H1 (cell line): ENCODE data around the gene MAGI1. TPM values are rescaled to one million over a fixed set of nuclear protein-coding genes. Genes with fewer than 3 reads are reported as not detected.

Source experiments
- CTCF ChIA-PET: fragments of 300-600 bp; sonication (Branson Sonifier 250); formaldehyde crosslinking; loops from one replicate; lab custom pipeline; 2021; ENCODE audit not compliant: partially characterized antibody; lab: Charles Lee
- POLR2A ChIA-PET: fragments of 300-600 bp; sonication (Branson Sonifier 250); formaldehyde crosslinking; loops from one replicate; lab custom pipeline; 2021; ENCODE audit warnings: inconsistent platforms; ENCODE audit not compliant: partially characterized antibody; lab: Charles Lee
- DNase-seq, 2 experiments: peaks; one replicate each; pipeline versions ENCODE4 v3.0.0 to v3.0.0-alpha.2; 2010 to 2022; ENCODE audit warnings: low spot score in 2 of 2, low read depth in 1 of 2, mixed read lengths in 1 of 2
- FAIRE-seq: peaks from 2 replicates; lab custom pipeline; 2011; peaks lifted over from hg19 to GRCh38; lab: Jason Lieb, UNC
- H2AFZ ChIP-seq: 2 replicates; pipeline ENCODE4 v1.8.1; 2012; ENCODE audit warnings: low read length, inconsistent platforms
- H2AK5ac ChIP-seq: 2 replicates; pipeline ENCODE4 v1.6.1; 2013; ENCODE audit warnings: low read depth, low read length
- H2BK120ac ChIP-seq: replicated peaks from 2 replicates; pipeline ENCODE3; 2013; ENCODE audit warnings: low read depth, low read length, inconsistent platforms
- H2BK12ac ChIP-seq: 2 replicates; pipeline ENCODE4 v1.6.1; 2013; ENCODE audit warnings: low read depth, low read length
- H2BK15ac ChIP-seq: 2 replicates; pipeline ENCODE4 v1.6.1; 2013; ENCODE audit warnings: low read length
- H2BK20ac ChIP-seq: 2 replicates; pipeline ENCODE4 v1.6.1; 2013; ENCODE audit warnings: low read length
- H2BK5ac ChIP-seq: 2 replicates; pipeline ENCODE4 v1.6.1; 2013; ENCODE audit warnings: low read depth, low read length
- H3K14ac ChIP-seq: 2 replicates; pipeline ENCODE4 v1.6.1; 2013; ENCODE audit warnings: inconsistent platforms; ENCODE audit not compliant: insufficient read length
- H3K18ac ChIP-seq: 2 replicates; pipeline ENCODE4 v1.6.1; 2013; ENCODE audit warnings: low read length; ENCODE audit errors: extremely low read depth
- H3K23ac ChIP-seq: 2 replicates; pipeline ENCODE4 v1.6.1; 2013; ENCODE audit warnings: inconsistent platforms; ENCODE audit not compliant: insufficient read length
- H3K23me2 ChIP-seq: 2 replicates; pipeline ENCODE4 v1.6.1; 2013; ENCODE audit warnings: low read depth, low read length
- H3K27ac ChIP-seq: 2 replicates; pipeline ENCODE4 v1.6.1; 2011; ENCODE audit warnings: low read depth, low read length, inconsistent platforms
- H3K27me3 ChIP-seq, 4 experiments: replicated peaks in 1 of 4; 1 replicate in 1 of 4; 2 replicates in 3 of 4; pipeline versions ENCODE4 v1.6.1 to v1.8.1; 2011 to 2013; ENCODE audit warnings: low read length in 3 of 4, mild to moderate bottlenecking in 3 of 4, inconsistent platforms in 2 of 4, mixed read lengths in 2 of 4, moderate library complexity in 1 of 4; ENCODE audit not compliant: control insufficient read depth in 3 of 4, insufficient read depth in 3 of 4; ENCODE audit errors: extremely low read depth in 1 of 4
- H3K36me3 ChIP-seq, 4 experiments: 2 replicates each; pipeline versions ENCODE4 v1.6.1 to v1.8.1; 2011 to 2013; ENCODE audit warnings: mild to moderate bottlenecking in 4 of 4, low read length in 3 of 4, moderate library complexity in 2 of 4, control low read depth in 1 of 4, inconsistent platforms in 1 of 4; ENCODE audit not compliant: insufficient read depth in 4 of 4, control insufficient read depth in 2 of 4
- H3K4ac ChIP-seq: replicated peaks from 2 replicates; pipeline ENCODE3; 2013; ENCODE audit warnings: low read length, low read depth, mixed read lengths, inconsistent platforms; ENCODE audit not compliant: insufficient read length
- H3K4me1 ChIP-seq, 4 experiments: replicated peaks in 1 of 4; 1 replicate in 1 of 4; 2 replicates in 3 of 4; pipeline versions ENCODE4 v1.6.1 to v1.8.1; 2011 to 2013; ENCODE audit warnings: low read length in 3 of 4, inconsistent platforms in 2 of 4, mixed read lengths in 1 of 4; ENCODE audit not compliant: insufficient read depth in 4 of 4, control insufficient read depth in 3 of 4
- H3K4me2 ChIP-seq, 2 experiments: 2 replicates each; pipeline versions ENCODE4 v1.6.1 to v1.8.1; 2011 to 2013; ENCODE audit warnings: low read depth in 2 of 2, low read length in 2 of 2, control low read depth in 1 of 2, inconsistent platforms in 1 of 2, mild to moderate bottlenecking in 1 of 2; ENCODE audit not compliant: insufficient read depth in 1 of 2
- H3K4me3 ChIP-seq, 4 experiments: fragments of 200-600, 300-600 bp in 1 of 4; sonication (generic), shearing (Covaris generic), sonication (Bioruptor Twin) in 1 of 4; 2 replicates each; pipeline versions ENCODE4 v1.5.1 to v1.8.1; 2011 to 2016; ENCODE audit warnings: low read length in 4 of 4, low read depth in 3 of 4, control low read depth in 2 of 4, inconsistent platforms in 2 of 4, mild to moderate bottlenecking in 2 of 4, mixed read lengths in 1 of 4, moderate library complexity in 1 of 4; ENCODE audit not compliant: insufficient read depth in 2 of 4; ENCODE audit errors: extremely low read depth in 1 of 4
- H3K56ac ChIP-seq: replicated peaks from 2 replicates; pipeline ENCODE3; 2013; ENCODE audit warnings: low read depth, mild to moderate bottlenecking, mixed read lengths, low read length, inconsistent platforms; ENCODE audit not compliant: insufficient read length
- H3K79me1 ChIP-seq: 2 replicates; pipeline ENCODE4 v1.6.1; 2013; ENCODE audit warnings: low read depth, low read length, control low read depth
- H3K79me2 ChIP-seq, 2 experiments: 2 replicates each; pipeline versions ENCODE4 v1.6.1 to v1.8.1; 2012 to 2013; ENCODE audit warnings: low read length in 2 of 2, mild to moderate bottlenecking in 2 of 2, inconsistent platforms in 1 of 2; ENCODE audit not compliant: insufficient read depth in 2 of 2, control insufficient read depth in 1 of 2
- H3K9ac ChIP-seq, 4 experiments: replicated peaks in 1 of 4; 1 replicate in 1 of 4; 2 replicates in 3 of 4; pipeline versions ENCODE4 v1.6.1 to v1.8.1; 2011 to 2013; ENCODE audit warnings: low read depth in 3 of 4, low read length in 3 of 4, control low read depth in 2 of 4, mild to moderate bottlenecking in 2 of 4, moderate library complexity in 2 of 4, inconsistent platforms in 1 of 4; ENCODE audit errors: extremely low read depth in 1 of 4
- H3K9me3 ChIP-seq, 2 experiments: 2 replicates each; pipeline versions ENCODE4 v1.6.1 to v1.8.1; 2012 to 2013; ENCODE audit warnings: mild to moderate bottlenecking in 2 of 2, moderate library complexity in 2 of 2, control low read depth in 1 of 2, inconsistent platforms in 1 of 2, low read depth in 1 of 2, low read length in 1 of 2, mixed read lengths in 1 of 2; ENCODE audit not compliant: insufficient read depth in 2 of 2
- H4K20me1 ChIP-seq, 2 experiments: replicated peaks in 1 of 2; 2 replicates each; pipeline versions ENCODE3 to v1.8.1; 2011 to 2013; ENCODE audit warnings: inconsistent platforms in 2 of 2, low read length in 2 of 2, mild to moderate bottlenecking in 1 of 2; ENCODE audit not compliant: insufficient read depth in 2 of 2, control insufficient read depth in 1 of 2
- H4K5ac ChIP-seq: 2 replicates; pipeline ENCODE4 v1.6.1; 2013; ENCODE audit warnings: low read length, low read depth, mixed read lengths, inconsistent platforms; ENCODE audit not compliant: insufficient read length
- H4K8ac ChIP-seq: 2 replicates; pipeline ENCODE4 v1.8.0; 2013; ENCODE audit warnings: mild to moderate bottlenecking, moderate library complexity, low read length, inconsistent platforms; ENCODE audit not compliant: insufficient read depth; ENCODE audit errors: extremely low read depth
- H4K91ac ChIP-seq: replicated peaks from 2 replicates; pipeline ENCODE3; 2013; ENCODE audit warnings: low read length, mixed read lengths, inconsistent platforms; ENCODE audit not compliant: insufficient read length
- CBX5 ChIP-seq: fragments of 300-800, 300-1000 bp; sonication (generic); IDR thresholded peaks from 2 replicates; pipeline ENCODE4 v1.7.1; 2016; ENCODE audit warnings: antibody characterized with exemption, low read length, low read depth
- CREB1 ChIP-seq: IDR thresholded peaks from 2 replicates; pipeline ENCODE4 v1.6.1; 2012; ENCODE audit warnings: inconsistent platforms
- EGR1 ChIP-seq: IDR thresholded peaks from 2 replicates; pipeline ENCODE4 v1.6.1; 2011; ENCODE audit warnings: low read depth, low read length, borderline replicate concordance
- EP300 ChIP-seq, 2 experiments: IDR thresholded peaks; 1 replicate in 1 of 2; 2 replicates in 1 of 2; pipeline ENCODE4 v1.6.1; 2011 to 2012; ENCODE audit warnings: low read depth in 2 of 2, low read length in 2 of 2, mild to moderate bottlenecking in 2 of 2, borderline replicate concordance in 1 of 2, inconsistent platforms in 1 of 2, moderate library complexity in 1 of 2
- GTF2F1 ChIP-seq: IDR thresholded peaks from 2 replicates; pipeline ENCODE4 v1.6.1; 2012; ENCODE audit warnings: low read depth, low read length, improper control_type of control experiment, borderline replicate concordance
- KDM4A ChIP-seq: IDR thresholded peaks from one replicate; pipeline ENCODE4 v1.7.1; 2012; ENCODE audit warnings: low read depth, mild to moderate bottlenecking, moderate library complexity, low read length, inconsistent platforms; ENCODE audit not compliant: severe bottlenecking
- NANOG ChIP-seq: IDR thresholded peaks from 2 replicates; pipeline ENCODE4 v1.6.1; 2011; ENCODE audit warnings: low read length, low read depth, mild to moderate bottlenecking, inconsistent platforms; ENCODE audit not compliant: insufficient read depth, poor library complexity, severe bottlenecking
- RXRA ChIP-seq: IDR thresholded peaks from 2 replicates; pipeline ENCODE4 v1.6.1; 2011; ENCODE audit warnings: low read depth, mild to moderate bottlenecking, low read length, moderate library complexity; ENCODE audit not compliant: insufficient read depth
- SAP30 ChIP-seq: fragments of 300-600 bp; sonication (generic); IDR thresholded peaks from 2 replicates; pipeline ENCODE4 v1.7.1; 2012; ENCODE audit warnings: low read length, moderate library complexity, mild to moderate bottlenecking, inconsistent platforms; ENCODE audit not compliant: insufficient read depth, insufficient replicate concordance
- SP2 ChIP-seq: IDR thresholded peaks from 2 replicates; pipeline ENCODE4 v1.6.1; 2012; ENCODE audit warnings: mild to moderate bottlenecking, low read length, inconsistent platforms
- WGBS, 2 experiments: shearing (Covaris generic) in 1 of 2; methylation state at CpG; one replicate each; pipeline versions ENCODE4 v1.1.6 to v1.1.7; 2013 to 2015; ENCODE audit warnings: low lambda C conversion rate in 2 of 2, mixed read lengths in 2 of 2, inconsistent platforms in 1 of 2, low coverage in 1 of 2, missing lambda C conversion rate in 1 of 2; ENCODE audit not compliant: insufficient replicate concordance in 2 of 2, insufficient coverage in 1 of 2, insufficient read length in 1 of 2; ENCODE audit errors: extremely low coverage in 1 of 2, missing lambda C conversion rate in 1 of 2; 5-methylcytosine and 5-hydroxymethylcytosine counted together
- polyA plus RNA-seq, 7 experiments: library from polyadenylated mRNA; depleted of rRNA in 3 of 7; stranded (reverse) in 5 of 7; unstranded in 2 of 7; fragments of >200 nt in 5 of 7; fragments of 200-250 nt in 2 of 7; gene quantifications; 1 replicate in 5 of 7; 2 replicates in 1 of 7; 4 replicates in 1 of 7; pipeline versions ENCODE4 v1.2.1 to v1.2.3, GENCODE V29; 2011 to 2013; ENCODE audit warnings: missing spikeins in 2 of 7, mixed read lengths in 2 of 7
- total RNA-seq: library from RNA; stranded (reverse); fragmentation: NEBNext Ultra II Directional; extraction: Animal tissue kit (Norgen Biotek cat#: 25700); gene quantifications from 2 replicates; pipeline ENCODE4 v1.2.1, GENCODE V29; 2021

The MAGI1 gene
- total and polyA plus RNA-seq, 2 of the 8 experiments (the other 6 are each of a cell fraction or from before 2014, with no cell fraction given): 19.8 to 78.0 TPM

DNA sequence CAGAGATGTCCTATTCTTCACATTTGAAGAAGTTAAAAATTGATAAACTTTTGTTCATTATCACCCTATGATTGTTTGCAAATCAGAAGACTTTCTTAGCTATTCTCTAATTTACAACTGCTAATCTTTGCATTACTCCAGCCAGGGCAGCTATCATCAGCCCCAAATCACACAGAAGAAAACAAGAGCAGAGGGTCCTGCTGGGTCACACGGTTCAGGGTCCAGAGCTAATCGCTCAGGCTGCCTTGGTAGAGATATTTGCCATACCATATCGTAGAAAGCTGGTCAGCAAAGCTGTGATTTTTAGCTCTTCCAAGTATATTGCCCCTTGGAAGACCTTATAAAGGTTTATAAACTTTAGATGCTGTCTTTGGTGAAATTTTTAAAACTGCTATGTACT lies 181.4 kb downstream of the MAGI1 start:
- Histone ChIP-seq H3K4me2 (no peak overlapping the region), H2AK5ac (no peak overlapping the region), H3K27me3 (no peaks in the 10 kb centered on the region), H3K9ac (no peak overlapping the region), H2BK5ac (no peak overlapping the region), H2BK20ac (no peak overlapping the region), H3K27ac (no peak overlapping the region), H2AFZ (no peak overlapping the region), H4K8ac (no peak overlapping the region), H3K23ac (no peak overlapping the region), H3K23me2 (no peaks in the 10 kb centered on the region), H4K91ac (no peak overlapping the region), H3K4me3 (no peak overlapping the region), H2BK120ac (no peak overlapping the region), H3K79me1 (no peaks in the 10 kb centered on the region; the same call in 1 of the 2 replicates), H3K4ac (no peak overlapping the region), H4K20me1 (peaks cover 3 to 10% of the 10 kb centered on the region in 2 experiments), H3K18ac (no peak overlapping the region), H4K5ac (no peak overlapping the region)
- POLR2A ChIA-PET: interaction anchor here (0.6 to 1.1 kb wide), 2 partner anchors 71 to 179 kb away, joined by 3 read pairs; no protein-coding TSS in a partner anchor
- FAIRE-seq: no peak
- no peak for TF ChIP-seq GTF2F1
- no peak for TF ChIP-seq SAP30
- no peak for TF ChIP-seq KDM4A
- no peak for TF ChIP-seq EGR1
- no peak for TF ChIP-seq SP2
- TF ChIP-seq CREB1: no peak
- TF ChIP-seq NANOG: no peak
- TF ChIP-seq RXRA: no peak
- TF ChIP-seq CBX5: no peak
- TF ChIP-seq EP300 (IDR thresholded peaks at IDR 0.05; ENCODE audit: borderline replicate concordance in 1 of 2, low read depth in 2 of 2, low read length in 2 of 2): no peak
- TF ChIP-seq, all 59 proteins: peak for 0
- H3K9me3 ChIP-seq: no peaks in the 10 kb centered on the region
- H3K14ac ChIP-seq: no peak overlapping the region
- no peaks in the 10 kb centered on the region for H3K36me3 ChIP-seq
- peaks cover 0 to 5% (median 1%) of the 10 kb centered on the region in 4 experiments; a peak in 4 of 7 replicates for H3K4me1 ChIP-seq
- no peak for DNase-seq
- no peak overlapping the region for H2BK12ac ChIP-seq
- CTCF ChIA-PET: interaction anchor here (0.6 to 1.0 kb wide), 4 partner anchors 12 to 409 kb away, joined by 3 read pairs; no protein-coding TSS in a partner anchor
- no peak overlapping the region for H3K56ac ChIP-seq
- WGBS, 2 experiments: 76% methylated on average over 3 of the region's 3 CpGs; no CpG with 5 or more reads in 1 of the 2 experiments
- peaks cover 5 to 32% of the 10 kb centered on the region in 2 experiments; a peak in 3 of 4 replicates for H3K79me2 ChIP-seq
- H2BK15ac ChIP-seq: no peak overlapping the region
